Activated CD4-positive, alpha-beta T cell treated with anti-CD3 and anti-CD28 coated beads, Interleukin-2, amount 10 ng/mL, durations not matched to agents 24 days and 14 days (primary cell): ENCODE data around the gene DPF3. TPM values are rescaled to one million over a fixed set of nuclear protein-coding genes. Genes with fewer than 3 reads are reported as not detected.

Experiments
- DNase-seq: peaks from one replicate; pipeline ENCODE4 v3.0.0; 2022
- H3K27ac Mint-ChIP-seq: one replicate; pipeline ENCODE4 v1.8.0; 2022; ENCODE audit warnings: mild to moderate bottlenecking, mixed read lengths
- H3K27me3 Mint-ChIP-seq: one replicate; pipeline ENCODE4 v1.8.0; 2022; ENCODE audit warnings: mixed read lengths
- H3K36me3 Mint-ChIP-seq: one replicate; pipeline ENCODE4 v1.8.0; 2022; ENCODE audit warnings: low read depth, mild to moderate bottlenecking, mixed read lengths
- H3K4me1 Mint-ChIP-seq: one replicate; pipeline ENCODE4 v1.8.0; 2021; ENCODE audit warnings: mixed read lengths
- H3K4me3 Mint-ChIP-seq: one replicate; pipeline ENCODE4 v1.8.0; 2022; ENCODE audit warnings: mild to moderate bottlenecking, moderate library complexity, mixed read lengths
- H3K9me3 Mint-ChIP-seq: one replicate; pipeline ENCODE4 v1.8.0; 2021; ENCODE audit warnings: mixed read lengths
- intact Hi-C: fragments of 100-400 bp; cut with micrococcal nuclease; formaldehyde crosslinking; loops from one replicate; pipeline ENCODE4 v1.15.1; 2023
- total RNA-seq: library from RNA; stranded (reverse); gene quantifications from 2 replicates; pipeline ENCODE4 v1.2.3, GENCODE V29; 2022

The DPF3 gene
- total RNA-seq, 1 donor from 2014 or later, result 2.8 TPM

- intact Hi-C loops, result no loop called here
- DNase-seq, result no peak
- Mint-ChIP-seq H3K27ac (no peak overlapping the region), H3K27me3 (no peaks in the 10 kb centered on the region), H3K9me3 (peaks cover 8% of the 10 kb centered on the region), H3K4me1 (peaks cover 16% of the 10 kb centered on the region), H3K4me3 (no peak overlapping the region), H3K36me3 (peaks cover 3% of the 10 kb centered on the region)
Observed at GRCh38 chr14:72802588-72802946, 91.3 kb downstream of the DPF3 start.

- DNase-seq, result no peak
- H3K4me3 Mint-ChIP-seq, result no peak overlapping the region
- peaks cover 16% of the 10 kb centered on the region for H3K4me1 Mint-ChIP-seq
- H3K36me3 Mint-ChIP-seq, result peaks cover 3% of the 10 kb centered on the region
- H3K27ac Mint-ChIP-seq, result peak overlapping the region; percentile 85
- intact Hi-C loops, result no loop called here
- H3K27me3 Mint-ChIP-seq, result no peaks in the 10 kb centered on the region
- peaks cover 8% of the 10 kb centered on the region for H3K9me3 Mint-ChIP-seq
Observed at GRCh38 chr14:72801836-72802587, 91.9 kb downstream of the DPF3 start.

- Mint-ChIP-seq H3K9me3 (peaks cover 8% of the 10 kb centered on the region), H3K27me3 (no peaks in the 10 kb centered on the region), H3K27ac (peak overlapping the region; percentile 85), H3K36me3 (peaks cover 3% of the 10 kb centered on the region), H3K4me3 (no peak overlapping the region), H3K4me1 (peaks cover 16% of the 10 kb centered on the region)
- intact Hi-C loops, result no loop called here
- DNase-seq, result peak; percentile 60
Observed at GRCh38 chr14:72801381-72801812, 92.5 kb downstream of the DPF3 start.

- H3K4me3 Mint-ChIP-seq, result no peak overlapping the region
- no peaks in the 10 kb centered on the region for H3K27me3 Mint-ChIP-seq
- peaks cover 11% of the 10 kb centered on the region for H3K4me1 Mint-ChIP-seq
- H3K27ac Mint-ChIP-seq, result no peak overlapping the region
- intact Hi-C loops, result no loop called here
- H3K36me3 Mint-ChIP-seq, result peaks cover 3% of the 10 kb centered on the region
- H3K9me3 Mint-ChIP-seq, result peaks cover 8% of the 10 kb centered on the region
- no peak for DNase-seq
Observed at GRCh38 chr14:72800848-72801370, 93.0 kb downstream of the DPF3 start.

- DNase-seq, result no peak
Observed at GRCh38 chr14:72800296-72800695, 93.6 kb downstream of the DPF3 start.

GRCh38 chr14:72796935-72797334 lies 97.0 kb downstream of the DPF3 start:
- intact Hi-C loops, result no loop called here
- no peak for DNase-seq
- Mint-ChIP-seq H3K4me3 (no peak overlapping the region), H3K9me3 (peaks cover 8% of the 10 kb centered on the region), H3K27ac (no peak overlapping the region), H3K36me3 (peaks cover 3% of the 10 kb centered on the region), H3K27me3 (no peaks in the 10 kb centered on the region), H3K4me1 (peaks cover 9% of the 10 kb centered on the region)

More at GRCh38 chr14:72800296-72800695, 93.6 kb downstream of the DPF3 start:
- Mint-ChIP-seq H3K9me3 (peaks cover 8% of the 10 kb centered on the region), H3K4me3 (no peak overlapping the region), H3K4me1 (peaks cover 11% of the 10 kb centered on the region), H3K36me3 (peaks cover 3% of the 10 kb centered on the region), H3K27me3 (no peaks in the 10 kb centered on the region), H3K27ac (no peak overlapping the region)
- intact Hi-C loops, result no loop called here

GRCh38 chr14:72793156-72793939 lies 100.6 kb downstream of the DPF3 start:
- Mint-ChIP-seq H3K36me3 (no peaks in the 10 kb centered on the region), H3K4me1 (peaks cover 5% of the 10 kb centered on the region), H3K9me3 (no peaks in the 10 kb centered on the region), H3K4me3 (no peak overlapping the region), H3K27ac (no peak overlapping the region), H3K27me3 (no peaks in the 10 kb centered on the region)
- no peak for DNase-seq
- intact Hi-C loops, result no loop called here

- intact Hi-C loops, result no loop called here
- Mint-ChIP-seq H3K4me3 (no peak overlapping the region), H3K36me3 (no peaks in the 10 kb centered on the region), H3K27ac (no peak overlapping the region), H3K4me1 (peaks cover 8% of the 10 kb centered on the region), H3K9me3 (no peaks in the 10 kb centered on the region), H3K27me3 (no peaks in the 10 kb centered on the region)
- DNase-seq, result no peak
Observed at GRCh38 chr14:72792051-72792788, 101.7 kb downstream of the DPF3 start.

GRCh38 chr14:72790887-72791566 lies 102.9 kb downstream of the DPF3 start:
- no peaks in the 10 kb centered on the region for H3K27me3 Mint-ChIP-seq
- intact Hi-C loops, result no loop called here
- H3K4me1 Mint-ChIP-seq, result peaks cover 8% of the 10 kb centered on the region
- no peak overlapping the region for H3K4me3 Mint-ChIP-seq
- H3K27ac Mint-ChIP-seq, result no peak overlapping the region
- no peaks in the 10 kb centered on the region for H3K36me3 Mint-ChIP-seq
- no peaks in the 10 kb centered on the region for H3K9me3 Mint-ChIP-seq
- DNase-seq, result no peak

- DNase-seq, result no peak
- intact Hi-C loops, result no loop called here
- Mint-ChIP-seq H3K9me3 (no peaks in the 10 kb centered on the region), H3K36me3 (no peaks in the 10 kb centered on the region), H3K27ac (no peak overlapping the region), H3K4me1 (peaks cover 8% of the 10 kb centered on the region), H3K27me3 (no peaks in the 10 kb centered on the region), H3K4me3 (no peak overlapping the region)
Observed at GRCh38 chr14:72788972-72789728, 104.8 kb downstream of the DPF3 start.

GRCh38 chr14:72788255-72788654 lies 105.6 kb downstream of the DPF3 start:
- Mint-ChIP-seq H3K27ac (no peak overlapping the region), H3K27me3 (no peaks in the 10 kb centered on the region), H3K9me3 (no peaks in the 10 kb centered on the region), H3K4me1 (peaks cover 8% of the 10 kb centered on the region), H3K4me3 (no peak overlapping the region), H3K36me3 (no peaks in the 10 kb centered on the region)
- intact Hi-C loops, result no loop called here
- DNase-seq, result no peak

- intact Hi-C loops, result no loop called here
- Mint-ChIP-seq H3K4me3 (no peak overlapping the region), H3K27ac (no peak overlapping the region), H3K27me3 (peaks cover 1% of the 10 kb centered on the region), H3K9me3 (no peaks in the 10 kb centered on the region), H3K36me3 (no peaks in the 10 kb centered on the region), H3K4me1 (peaks cover 8% of the 10 kb centered on the region)
- DNase-seq, result no peak
Observed at GRCh38 chr14:72787841-72788240, 106.1 kb downstream of the DPF3 start.
